Nephron (organoid): ENCODE measurements around the gene TMOD4.

ENCODE experiments used
- H3K27ac Mint-ChIP-seq, 3 experiments: 2 replicates each; pipeline ENCODE4 v1.8.0; 2020; ENCODE audit warnings: mixed read lengths in 3 of 3, mild to moderate bottlenecking in 2 of 3, moderate library complexity in 1 of 3
- H3K27me3 Mint-ChIP-seq: 2 replicates; pipeline ENCODE4 v1.8.0; 2021; ENCODE audit warnings: low read depth, mild to moderate bottlenecking, moderate library complexity, mixed read lengths
- H3K36me3 Mint-ChIP-seq: 2 replicates; pipeline ENCODE4 v1.8.0; 2020; ENCODE audit warnings: low read depth, mixed read lengths
- H3K4me1 Mint-ChIP-seq: 2 replicates; pipeline ENCODE4 v1.8.0; 2020; ENCODE audit warnings: mixed read lengths
- H3K4me3 Mint-ChIP-seq, 3 experiments: 2 replicates each; pipeline ENCODE4 v1.8.0; 2020; ENCODE audit warnings: mild to moderate bottlenecking in 3 of 3, mixed read lengths in 3 of 3, moderate library complexity in 2 of 3
- H3K9me3 Mint-ChIP-seq: 2 replicates; pipeline ENCODE4 v1.8.0; 2020; ENCODE audit warnings: mixed read lengths
- CTCF ChIP-seq, 3 experiments: fragments of 200-600 bp; sonication (generic); IDR thresholded peaks; one replicate each; pipeline ENCODE4 v1.5.0; 2021; ENCODE audit warnings: antibody characterized with exemption in 3 of 3; ENCODE audit not compliant: unreplicated experiment in 3 of 3

TMOD4 gene

GRCh38 chr1:151146072-151146411 is 29.7 kb downstream of the TMOD4 start:
- H3K9me3 Mint-ChIP-seq, result no peaks in the 10 kb centered on the region
- no peaks in the 10 kb centered on the region for H3K27me3 Mint-ChIP-seq
- H3K4me1 Mint-ChIP-seq, result peaks cover 40% of the 10 kb centered on the region
- no peaks in the 10 kb centered on the region for H3K36me3 Mint-ChIP-seq
- TF ChIP-seq CTCF (IDR thresholded peaks at IDR 0.05; ENCODE audit: unreplicated experiment in 3 of 3), result no peak
- H3K4me3 Mint-ChIP-seq, result peak overlapping the region; percentile 87 to 89 (median 88)
- H3K27ac Mint-ChIP-seq, result peak overlapping the region in 2 of 3 experiments; percentile 85 to 88

GRCh38 chr1:151145304-151146071 is 30.3 kb downstream of the TMOD4 start:
- no peaks in the 10 kb centered on the region for H3K9me3 Mint-ChIP-seq
- peaks cover 40% of the 10 kb centered on the region for H3K4me1 Mint-ChIP-seq
- H3K4me3 Mint-ChIP-seq, result peak overlapping the region; percentile 87 to 89 (median 88)
- H3K36me3 Mint-ChIP-seq, result peaks cover under 1% of the 10 kb centered on the region
- no peak for TF ChIP-seq CTCF (IDR thresholded peaks at IDR 0.05; ENCODE audit: unreplicated experiment in 3 of 3)
- H3K27me3 Mint-ChIP-seq, result no peaks in the 10 kb centered on the region
- peak overlapping the region in 2 of 3 experiments; percentile 85 to 88 for H3K27ac Mint-ChIP-seq

- Mint-ChIP-seq H3K27me3 (no peaks in the 10 kb centered on the region), H3K9me3 (no peaks in the 10 kb centered on the region), H3K4me3 (peak overlapping the region; percentile 87 to 89 (median 88)), H3K36me3 (peaks cover 8% of the 10 kb centered on the region), H3K27ac (peak overlapping the region; percentile 47 to 72 (median 59)), H3K4me1 (peaks cover 40% of the 10 kb centered on the region)
- TF ChIP-seq CTCF (IDR thresholded peaks at IDR 0.05; ENCODE audit: unreplicated experiment in 3 of 3), result no peak
Measured at GRCh38 chr1:151144474-151145303, 31.1 kb downstream of the TMOD4 start.

- Mint-ChIP-seq H3K27me3 (no peaks in the 10 kb centered on the region), H3K4me1 (peaks cover 40% of the 10 kb centered on the region), H3K27ac (peak overlapping the region; percentile 47 to 80 (median 59)), H3K36me3 (peaks cover 14% of the 10 kb centered on the region), H3K9me3 (no peaks in the 10 kb centered on the region), H3K4me3 (peak overlapping the region; percentile 87 to 89 (median 88))
- no peak for TF ChIP-seq CTCF (IDR thresholded peaks at IDR 0.05; ENCODE audit: unreplicated experiment in 3 of 3)
Measured at GRCh38 chr1:151143986-151144385, 31.8 kb downstream of the TMOD4 start.

- no peak for TF ChIP-seq CTCF (IDR thresholded peaks at IDR 0.05; ENCODE audit: unreplicated experiment in 3 of 3)
- Mint-ChIP-seq H3K4me1 (peaks cover 40% of the 10 kb centered on the region), H3K4me3 (peak overlapping the region; percentile 66 to 89 (median 87)), H3K27ac (peak overlapping the region; percentile 59 to 80 (median 65)), H3K9me3 (no peaks in the 10 kb centered on the region), H3K27me3 (no peaks in the 10 kb centered on the region), H3K36me3 (peaks cover 18% of the 10 kb centered on the region)
Measured at GRCh38 chr1:151143057-151143435, 32.7 kb downstream of the TMOD4 start.
